HEK293 (cell line): ENCODE data around the gene KIF2B.

Experiments
- ATF2 ChIP-seq: fragments of 450-650 bp; formaldehyde crosslinking; IDR thresholded peaks from 2 replicates; pipeline ENCODE4 v1.5.1; 2016; ENCODE audit warnings: missing biosample characterization, missing genetic modification characterization, low read depth
- CTCF ChIP-seq: fragments of 450-650 bp; formaldehyde crosslinking; IDR thresholded peaks from 2 replicates; pipeline ENCODE4 v1.5.1; 2016; ENCODE audit warnings: missing biosample characterization, missing genetic modification characterization
- ZBTB20 ChIP-seq: fragments of 450-650 bp; formaldehyde crosslinking; IDR thresholded peaks from 2 replicates; pipeline ENCODE4 v1.5.1; 2016; ENCODE audit warnings: missing biosample characterization, missing genetic modification characterization
- ZBTB21 ChIP-seq: fragments of 450-650 bp; formaldehyde crosslinking; IDR thresholded peaks from 2 replicates; pipeline ENCODE4 v1.5.1; 2017; ENCODE audit warnings: missing biosample characterization, missing genetic modification characterization
- ZNF121 ChIP-seq: fragments of 450-650 bp; formaldehyde crosslinking; IDR thresholded peaks from 2 replicates; pipeline ENCODE4 v1.5.1; 2016; ENCODE audit warnings: missing biosample characterization, missing genetic modification characterization
- ZNF157 ChIP-seq: fragments of 450-650 bp; formaldehyde crosslinking; IDR thresholded peaks from 2 replicates; pipeline ENCODE4 v1.5.1; 2016; ENCODE audit warnings: missing biosample characterization, missing genetic modification characterization
- ZNF202 ChIP-seq: fragments of 450-650 bp; formaldehyde crosslinking; IDR thresholded peaks from 2 replicates; pipeline ENCODE4 v1.5.1; 2016; ENCODE audit warnings: missing biosample characterization, missing genetic modification characterization, borderline replicate concordance
- ZNF501 ChIP-seq: fragments of 450-650 bp; formaldehyde crosslinking; IDR thresholded peaks from 2 replicates; pipeline ENCODE4 v1.5.1; 2016; ENCODE audit warnings: missing biosample characterization, missing genetic modification characterization
- ZNF510 ChIP-seq: fragments of 450-650 bp; formaldehyde crosslinking; IDR thresholded peaks from 2 replicates; pipeline ENCODE4 v1.5.1; 2018; ENCODE audit warnings: mild to moderate bottlenecking, missing genetic modification characterization, missing biosample characterization; ENCODE audit not compliant: insufficient replicate concordance
- ZNF704 ChIP-seq: fragments of 450-650 bp; formaldehyde crosslinking; IDR thresholded peaks from 2 replicates; pipeline ENCODE4 v1.5.1; 2016; ENCODE audit warnings: missing biosample characterization, missing genetic modification characterization
- ZNF747 ChIP-seq: fragments of 450-650 bp; formaldehyde crosslinking; IDR thresholded peaks from 2 replicates; pipeline ENCODE4 v1.5.1; 2016; ENCODE audit warnings: missing biosample characterization, missing genetic modification characterization

- TF ChIP-seq ZNF704 (tag by site-specific recombination) (no peak), ZBTB21 (tag by site-specific recombination) (no peak), CTCF (tag by site-specific recombination) (no peak), ZNF202 (tag by site-specific recombination) (no peak), ZNF121 (tag by site-specific recombination) (no peak), ZNF510 (tag by site-specific recombination) (no peak), ZBTB20 (tag by site-specific recombination) (no peak), ZNF157 (no peak), ATF2 (tag by site-specific recombination) (no peak), ZNF747 (tag by site-specific recombination) (no peak), ZNF501 (tag by site-specific recombination) (no peak)
These were observed 16.3 kb upstream of the KIF2B start for GRCh38 chr17:53806473-53806872.
